ENCODE data around the gene NRL.

The NRL gene

DNA sequence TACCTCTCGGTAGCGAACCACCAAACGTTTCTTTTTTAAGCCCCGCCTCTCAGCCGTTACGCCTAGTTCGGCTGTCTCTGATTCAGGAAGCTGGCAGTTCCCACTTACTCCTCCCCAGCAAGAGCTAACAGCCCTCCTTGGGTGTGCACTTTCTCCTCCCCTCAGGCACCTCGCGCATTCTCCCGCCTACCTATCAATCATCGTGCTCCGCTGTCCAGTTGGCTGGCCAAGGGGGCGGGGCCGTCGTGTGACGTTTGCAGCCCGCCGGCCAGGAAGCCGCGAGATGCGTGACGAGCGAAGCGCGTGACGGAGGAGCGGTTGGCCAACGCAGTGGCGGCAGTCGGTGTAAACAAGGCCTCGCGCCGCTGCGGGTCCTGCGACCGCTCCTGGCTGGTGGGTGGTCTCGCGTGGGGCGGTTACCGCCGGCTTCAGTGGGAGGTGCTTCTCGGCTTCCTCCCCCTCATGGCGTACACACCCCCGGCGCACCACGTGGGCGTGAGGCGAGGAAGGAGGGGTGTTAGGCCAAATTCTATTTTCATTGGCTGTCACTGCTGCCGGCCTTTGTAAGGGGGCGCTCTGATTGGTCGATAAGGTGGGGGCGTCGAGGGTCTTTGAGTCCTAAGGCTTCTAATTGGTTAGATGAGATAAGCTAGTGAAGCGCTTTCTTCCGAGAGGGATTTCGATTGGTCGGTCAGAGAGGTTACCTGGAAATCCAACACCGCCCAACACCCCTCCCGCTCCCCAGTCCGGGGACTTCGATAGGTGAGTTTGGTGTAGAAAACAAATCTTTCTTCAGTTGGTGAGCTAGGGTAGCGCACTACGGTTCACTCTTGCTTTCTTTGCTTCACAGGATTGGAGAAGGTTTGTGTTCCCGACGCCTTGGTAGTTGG, at the start of gene NRL, which contains the start of gene DCAF11:
Gene NRL (minus strand): TSS at position 418 of the 890 bp plus-strand sequence. CDS start 32,101 bp downstream, outside the sequence.
Gene DCAF11 (plus strand): TSS at position 246 of the 890 bp plus-strand sequence. CDS start 818 bp downstream, outside the sequence.
- peak; percentile 97 to 98 for DNase-seq (ENCODE audit: low read depth in 2 of 2, low spot score in 1 of 2)

DNA sequence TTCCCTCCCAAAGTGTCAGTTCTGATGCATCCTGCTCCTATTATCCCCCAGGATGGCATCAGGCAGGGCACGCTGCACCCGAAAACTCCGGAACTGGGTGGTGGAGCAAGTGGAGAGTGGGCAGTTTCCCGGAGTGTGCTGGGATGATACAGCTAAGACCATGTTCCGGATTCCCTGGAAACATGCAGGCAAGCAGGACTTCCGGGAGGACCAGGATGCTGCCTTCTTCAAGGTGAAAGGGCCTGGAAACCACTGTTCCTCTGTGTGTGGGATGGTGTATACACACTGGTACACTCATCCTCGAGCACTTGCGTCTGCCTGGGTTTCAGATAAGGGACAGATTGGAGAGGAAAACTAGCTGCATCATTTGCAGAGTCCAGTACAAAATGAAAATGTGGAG, 47.3 kb upstream of the NRL start:
- DNase-seq (ENCODE audit: low read depth in 2 of 2, low spot score in 1 of 2) = no peak

DNA sequence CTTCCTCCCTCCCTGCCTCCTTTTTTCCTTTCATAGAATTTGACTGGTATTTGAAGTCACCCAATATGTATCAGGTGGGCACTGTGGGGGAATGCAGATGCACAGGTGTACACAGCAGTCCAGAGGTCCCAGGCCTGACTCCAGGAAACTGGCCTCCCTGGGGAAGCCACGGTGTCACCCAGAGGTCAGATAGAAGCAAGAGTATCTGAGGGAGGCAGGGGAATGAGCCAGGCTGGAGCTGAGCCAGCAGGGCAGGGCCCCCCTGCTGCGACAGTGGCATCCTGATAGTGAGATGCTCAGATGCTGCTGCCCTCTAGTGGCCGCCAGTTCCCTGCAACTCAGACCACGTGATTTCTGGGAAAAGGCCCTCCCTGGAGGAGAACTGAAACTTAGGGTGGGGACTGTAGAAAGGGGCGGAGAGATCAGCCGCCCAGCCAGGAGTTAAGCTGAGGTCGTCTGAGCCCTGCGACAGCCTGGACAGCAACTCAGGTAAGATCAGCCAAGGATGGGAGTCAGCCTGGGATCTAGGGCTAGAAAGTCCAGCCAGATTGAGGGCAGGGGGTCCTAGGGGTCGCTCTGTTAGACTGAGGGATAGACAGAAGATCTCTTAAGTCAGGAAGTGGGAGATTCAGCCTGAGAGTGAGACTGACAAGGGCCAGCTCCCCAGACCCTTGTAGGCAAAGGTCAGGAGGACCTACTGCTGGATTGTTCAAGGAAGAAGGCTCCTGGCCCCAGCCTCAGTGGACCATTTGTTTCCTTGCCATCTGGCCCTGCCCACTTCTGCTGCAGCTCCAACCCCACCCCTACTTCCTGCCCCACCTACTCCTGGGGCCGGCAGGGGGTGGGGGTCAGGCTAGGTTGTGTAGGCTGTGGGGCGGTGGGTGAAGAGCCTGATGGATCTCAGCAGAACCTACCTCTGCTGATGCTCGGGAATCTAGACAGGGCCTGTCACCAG, 46.4 kb upstream of the NRL start, which contains the start of gene IRF9:
Gene IRF9 (plus strand): TSS at position 416 of the 955 bp plus-strand sequence. CDS start 880 bp downstream, outside the sequence.
- peak; percentile 89 to 100 for DNase-seq (ENCODE audit: low read depth in 2 of 2, low spot score in 1 of 2)

DNA sequence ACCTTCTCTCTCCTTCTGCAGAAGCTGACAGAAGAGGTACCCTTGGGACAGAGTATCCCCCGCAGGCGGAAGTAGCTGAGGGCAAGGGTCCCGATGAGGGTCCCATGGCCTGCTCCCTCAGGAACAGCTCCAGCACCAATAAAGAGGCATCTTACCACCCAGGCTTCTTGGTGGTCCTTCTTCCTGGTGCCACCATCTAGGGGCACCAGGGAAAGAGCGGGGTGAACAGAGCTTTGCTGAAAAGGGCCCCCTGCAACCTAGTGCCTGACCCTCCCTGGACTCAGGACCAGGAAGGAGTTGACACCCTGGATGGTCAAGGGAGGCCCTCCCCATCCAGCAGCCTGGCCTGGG, 45.7 kb upstream of the NRL start:
- no peak for DNase-seq (ENCODE audit: low read depth in 2 of 2, low spot score in 1 of 2)

DNA sequence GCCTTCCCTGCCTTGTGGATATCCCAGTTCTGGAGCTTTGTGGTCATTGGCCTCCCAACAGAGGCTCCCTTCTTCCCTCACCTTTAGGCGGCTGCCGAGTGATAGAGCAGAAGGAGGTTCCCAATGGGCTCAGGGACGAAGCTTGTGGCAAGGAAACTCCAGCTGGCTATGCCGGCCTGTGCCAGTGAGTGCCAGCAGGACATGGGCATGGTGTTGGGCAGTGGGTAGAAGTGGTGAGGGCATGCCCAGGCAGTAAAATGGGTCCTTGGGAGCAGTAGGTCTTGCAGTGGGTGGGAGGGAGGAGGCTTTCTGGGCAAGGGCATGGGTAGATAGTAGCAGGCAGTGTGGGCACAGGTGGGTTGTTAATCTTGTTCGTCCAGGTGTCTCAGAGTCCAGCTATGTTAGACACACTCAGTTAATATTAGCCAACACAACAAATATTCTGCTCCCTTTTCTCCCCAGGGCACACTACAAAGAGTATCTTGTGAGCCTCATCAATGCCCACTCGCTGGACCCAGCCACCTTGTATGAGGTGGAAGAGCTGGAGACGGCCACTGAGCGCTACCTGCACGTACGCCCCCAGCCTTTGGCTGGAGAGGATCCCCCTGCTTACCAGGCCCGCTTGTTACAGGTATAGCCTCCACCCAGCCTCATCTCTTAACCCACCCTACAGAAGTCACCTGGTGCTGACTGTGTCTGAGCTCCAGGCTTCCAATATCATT, 45.2 kb upstream of the NRL start:
- DNase-seq (ENCODE audit: low read depth in 2 of 2, low spot score in 1 of 2) = no peak

DNA sequence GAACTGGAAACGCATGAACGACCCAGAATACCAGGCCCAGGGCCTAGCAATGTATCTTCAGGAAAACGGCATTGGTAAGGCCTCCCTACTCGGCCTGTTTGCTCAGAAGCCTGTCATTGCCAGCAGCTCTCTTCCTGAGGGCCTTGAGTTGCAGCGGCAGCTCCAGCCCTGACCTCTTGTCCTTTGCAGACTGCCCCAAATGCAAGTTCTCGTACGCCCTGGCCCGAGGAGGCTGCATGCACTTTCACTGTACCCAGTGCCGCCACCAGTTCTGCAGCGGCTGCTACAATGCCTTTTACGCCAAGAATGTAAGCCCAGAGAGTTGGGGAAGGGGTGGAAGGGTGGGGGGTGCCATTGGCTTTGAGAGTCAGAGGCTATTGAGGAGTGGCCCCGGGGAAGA, 42.6 kb upstream of the NRL start:
- no peak for DNase-seq (ENCODE audit: low read depth in 2 of 2, low spot score in 1 of 2)

DNA sequence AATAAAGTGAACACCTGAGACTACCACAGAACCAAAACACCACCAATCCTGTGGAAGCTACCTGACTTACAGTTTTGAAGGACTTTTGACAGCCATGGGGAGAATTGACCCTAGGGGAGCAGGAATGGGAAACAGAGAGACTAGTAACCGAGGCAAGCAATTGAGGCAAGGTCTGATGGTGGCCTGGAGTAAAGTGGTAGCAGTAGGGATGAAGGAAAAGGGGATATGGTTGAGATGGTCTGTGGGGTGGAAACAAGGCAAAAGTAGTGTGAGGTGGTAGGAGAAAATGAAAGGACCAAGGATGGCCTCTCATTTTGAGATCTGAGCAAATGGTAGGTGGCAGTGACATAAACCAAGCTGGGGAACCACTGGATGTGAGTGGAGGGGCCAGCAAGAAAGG, 42.1 kb upstream of the NRL start:
- DNase-seq (ENCODE audit: low read depth in 2 of 2, low spot score in 1 of 2) = no peak

DNA sequence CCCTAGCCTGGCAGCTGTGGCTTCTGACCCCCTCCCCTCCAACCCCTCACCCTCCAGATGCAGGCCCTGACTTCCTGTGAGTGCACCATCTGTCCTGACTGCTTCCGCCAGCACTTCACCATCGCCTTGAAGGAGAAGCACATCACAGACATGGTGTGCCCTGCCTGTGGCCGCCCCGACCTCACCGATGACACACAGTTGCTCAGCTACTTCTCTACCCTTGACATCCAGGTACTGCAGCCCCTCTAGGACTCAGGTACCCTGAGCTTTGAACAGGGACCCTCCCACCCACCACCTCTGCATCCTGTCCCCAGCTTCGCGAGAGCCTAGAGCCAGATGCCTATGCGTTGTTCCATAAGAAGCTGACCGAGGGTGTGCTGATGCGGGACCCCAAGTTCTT, 40.4 kb upstream of the NRL start:
- DNase-seq (ENCODE audit: low read depth in 2 of 2, low spot score in 1 of 2) = no peak

DNA sequence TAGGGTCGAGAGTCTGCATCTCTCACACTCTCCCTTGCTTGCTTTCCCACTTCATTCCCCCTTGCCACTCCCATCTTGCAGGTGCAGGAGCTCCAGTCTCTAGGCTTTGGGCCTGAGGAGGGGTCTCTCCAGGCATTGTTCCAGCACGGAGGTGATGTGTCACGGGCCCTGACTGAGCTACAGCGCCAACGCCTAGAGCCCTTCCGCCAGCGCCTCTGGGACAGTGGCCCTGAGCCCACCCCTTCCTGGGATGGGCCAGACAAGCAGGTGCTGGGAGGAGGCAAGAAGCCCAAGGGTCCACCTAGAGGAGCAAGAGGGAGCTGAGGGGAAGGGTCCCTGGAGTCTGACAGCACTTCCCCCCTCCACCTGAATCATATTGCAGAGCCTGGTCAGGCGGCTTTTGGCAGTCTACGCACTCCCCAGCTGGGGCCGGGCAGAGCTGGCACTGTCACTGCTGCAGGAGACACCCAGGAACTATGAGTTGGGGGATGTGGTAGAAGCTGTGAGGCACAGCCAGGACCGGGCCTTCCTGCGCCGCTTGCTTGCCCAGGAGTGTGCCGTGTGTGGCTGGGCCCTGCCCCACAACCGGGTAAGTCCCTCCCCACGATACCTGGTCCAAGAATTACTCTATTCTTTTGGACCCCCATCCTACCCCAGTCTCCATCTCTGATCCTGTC, 36.8 kb upstream of the NRL start:
- DNase-seq (ENCODE audit: low read depth in 2 of 2, low spot score in 1 of 2) = no peak

DNA sequence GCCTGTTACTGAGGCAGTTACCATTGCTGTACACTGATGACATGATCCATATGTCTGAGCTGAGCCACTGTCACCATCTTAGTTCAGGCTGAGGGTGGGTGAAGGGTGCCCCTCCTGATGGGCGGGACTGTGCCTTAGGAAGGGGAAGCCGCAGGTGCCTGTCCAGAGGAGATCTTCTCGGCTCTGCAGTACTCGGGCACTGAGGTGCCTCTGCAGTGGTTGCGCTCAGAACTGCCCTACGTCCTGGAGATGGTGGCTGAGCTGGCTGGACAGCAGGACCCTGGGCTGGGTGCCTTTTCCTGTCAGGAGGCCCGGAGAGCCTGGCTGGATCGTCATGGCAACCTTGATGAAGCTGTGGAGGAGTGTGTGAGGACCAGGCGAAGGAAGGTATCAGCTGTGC, 36.2 kb upstream of the NRL start:
- DNase-seq (ENCODE audit: low read depth in 2 of 2, low spot score in 1 of 2) = no peak

DNA sequence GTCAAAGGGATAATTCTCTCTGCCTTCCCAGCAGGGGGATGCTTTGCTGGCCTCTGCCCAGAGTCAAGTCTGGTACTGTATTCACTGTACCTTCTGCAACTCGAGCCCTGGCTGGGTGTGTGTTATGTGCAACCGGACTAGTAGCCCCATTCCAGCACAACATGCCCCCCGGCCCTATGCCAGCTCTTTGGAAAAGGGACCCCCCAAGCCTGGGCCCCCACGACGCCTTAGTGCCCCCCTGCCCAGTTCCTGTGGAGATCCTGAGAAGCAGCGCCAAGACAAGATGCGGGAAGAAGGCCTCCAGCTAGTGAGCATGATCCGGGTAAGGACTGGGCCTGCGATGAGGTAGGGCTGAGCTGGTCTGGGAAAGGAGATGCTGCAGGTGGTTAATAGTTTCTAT, 35.8 kb upstream of the NRL start:
- DNase-seq (ENCODE audit: low read depth in 2 of 2, low spot score in 1 of 2) = no peak

DNA sequence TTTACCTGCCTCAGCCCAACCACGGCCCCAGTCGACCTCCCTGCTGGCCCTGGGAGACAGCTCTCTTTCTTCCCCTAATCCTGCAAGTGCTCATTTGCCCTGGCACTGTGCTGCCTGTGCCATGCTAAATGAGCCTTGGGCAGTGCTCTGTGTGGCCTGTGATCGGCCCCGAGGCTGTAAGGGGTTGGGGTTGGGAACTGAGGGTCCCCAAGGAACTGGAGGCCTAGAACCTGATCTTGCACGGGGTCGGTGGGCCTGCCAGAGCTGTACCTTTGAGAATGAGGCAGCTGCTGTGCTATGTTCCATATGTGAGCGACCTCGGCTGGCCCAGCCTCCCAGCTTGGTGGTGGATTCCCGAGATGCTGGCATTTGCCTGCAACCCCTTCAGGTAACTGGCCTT, 35.3 kb upstream of the NRL start:
- DNase-seq (ENCODE audit: low read depth in 2 of 2, low spot score in 1 of 2) = no peak

DNA sequence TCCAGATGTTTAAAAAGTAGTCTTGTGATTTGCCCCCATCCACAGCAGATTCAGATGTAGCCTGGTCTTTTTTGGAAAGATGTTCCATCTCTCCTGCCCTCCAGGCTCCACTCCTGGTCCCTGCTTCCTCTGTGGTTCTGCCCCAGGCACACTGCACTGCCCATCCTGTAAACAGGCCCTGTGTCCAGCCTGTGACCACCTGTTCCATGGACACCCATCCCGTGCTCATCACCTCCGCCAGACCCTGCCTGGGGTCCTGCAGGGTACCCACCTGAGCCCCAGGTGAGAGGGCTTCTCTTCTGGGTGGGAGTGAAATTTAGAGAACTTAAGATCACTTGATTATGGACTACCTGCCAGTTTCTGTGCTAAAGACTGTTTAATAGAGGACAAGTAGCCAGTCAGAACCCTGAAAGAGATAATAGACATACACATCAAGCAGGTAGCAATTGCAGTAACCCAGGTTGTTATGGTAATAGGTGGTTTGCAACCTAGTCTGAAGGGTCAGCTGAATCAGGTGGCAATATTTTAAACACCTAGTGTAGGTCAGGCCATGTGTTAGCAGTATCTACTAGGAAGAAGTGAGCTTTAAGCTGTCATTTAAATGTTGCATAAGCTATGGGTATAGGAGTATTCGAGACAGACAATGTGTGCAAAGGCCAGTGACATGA, 34.7 kb upstream of the NRL start:
- no peak for DNase-seq (ENCODE audit: low read depth in 2 of 2, low spot score in 1 of 2)

DNA sequence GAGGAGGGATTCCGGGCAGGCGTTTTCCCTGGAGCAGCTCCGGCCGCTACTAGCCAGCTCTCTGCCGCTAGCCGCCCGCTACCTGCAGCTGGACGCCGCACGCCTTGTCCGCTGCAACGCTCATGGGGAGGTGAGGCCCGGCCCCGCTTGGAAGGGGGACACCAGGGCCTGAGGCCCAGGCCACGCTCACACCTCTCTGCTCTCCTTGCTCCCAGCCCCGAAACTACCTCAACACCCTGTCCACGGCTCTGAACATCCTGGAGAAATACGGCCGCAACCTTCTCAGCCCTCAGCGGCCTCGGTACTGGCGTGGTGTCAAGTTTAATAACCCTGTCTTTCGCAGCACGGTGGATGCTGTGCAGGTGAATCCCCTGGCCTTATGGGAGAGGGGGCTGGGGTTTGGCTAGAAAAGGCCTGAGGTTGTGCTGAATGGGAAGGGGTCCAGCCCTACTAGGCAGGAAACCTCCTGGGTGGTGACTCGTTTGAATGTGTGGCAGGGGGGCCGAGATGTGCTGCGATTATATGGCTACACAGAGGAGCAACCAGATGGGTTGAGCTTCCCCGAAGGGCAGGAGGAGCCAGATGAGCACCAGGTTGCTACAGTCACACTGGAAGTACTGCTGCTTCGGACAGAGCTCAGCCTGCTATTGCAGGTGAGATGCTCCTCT, 33.1 kb upstream of the NRL start:
- DNase-seq (ENCODE audit: low read depth in 2 of 2, low spot score in 1 of 2) = no peak

DNA sequence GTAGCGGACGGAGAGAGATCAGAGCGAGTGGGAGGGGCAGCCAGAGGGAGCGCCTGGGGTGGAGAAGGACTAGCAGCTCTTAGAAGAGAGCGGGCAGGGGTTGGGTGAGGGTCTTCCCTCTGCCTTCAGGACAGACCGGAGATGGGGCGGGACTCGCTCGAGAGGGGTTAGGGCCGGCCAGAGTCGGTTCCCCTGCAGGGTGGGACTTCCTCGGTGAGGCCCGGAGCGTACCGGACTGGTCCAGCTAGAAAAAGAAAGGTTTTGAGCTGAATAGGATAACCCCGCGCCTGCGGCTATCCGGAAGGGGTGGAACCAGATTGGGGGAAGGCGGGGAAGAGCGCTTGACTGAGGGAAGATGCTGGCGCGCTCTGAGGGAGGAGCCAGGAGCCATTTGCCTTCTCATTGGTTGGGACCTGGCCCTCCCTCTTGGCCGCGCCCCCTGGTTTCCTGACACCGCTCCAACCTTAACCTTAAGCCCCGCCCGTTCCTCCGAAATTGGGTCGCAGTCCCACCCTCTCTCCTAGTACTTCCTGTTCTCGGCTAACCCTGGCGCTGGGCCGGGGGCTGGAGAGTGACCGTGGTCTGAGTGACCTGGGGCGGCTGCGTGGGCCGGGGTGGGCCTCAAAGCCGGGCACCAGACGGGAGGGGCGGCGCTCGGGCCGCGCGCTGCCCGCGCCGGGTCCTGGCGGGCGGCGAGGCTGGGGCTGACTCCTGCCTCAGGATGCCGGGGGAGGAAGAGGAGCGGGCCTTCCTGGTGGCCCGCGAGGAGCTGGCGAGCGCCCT, 32.4 kb upstream of the NRL start, which contains the start of gene RNF31:
Gene RNF31 (plus strand): TSS at position 521 of the 783 bp plus-strand sequence. CDS start 201 bp downstream, at position 722.
- peak; percentile 93 to 95 for DNase-seq (ENCODE audit: low read depth in 2 of 2, low spot score in 1 of 2)

DNA sequence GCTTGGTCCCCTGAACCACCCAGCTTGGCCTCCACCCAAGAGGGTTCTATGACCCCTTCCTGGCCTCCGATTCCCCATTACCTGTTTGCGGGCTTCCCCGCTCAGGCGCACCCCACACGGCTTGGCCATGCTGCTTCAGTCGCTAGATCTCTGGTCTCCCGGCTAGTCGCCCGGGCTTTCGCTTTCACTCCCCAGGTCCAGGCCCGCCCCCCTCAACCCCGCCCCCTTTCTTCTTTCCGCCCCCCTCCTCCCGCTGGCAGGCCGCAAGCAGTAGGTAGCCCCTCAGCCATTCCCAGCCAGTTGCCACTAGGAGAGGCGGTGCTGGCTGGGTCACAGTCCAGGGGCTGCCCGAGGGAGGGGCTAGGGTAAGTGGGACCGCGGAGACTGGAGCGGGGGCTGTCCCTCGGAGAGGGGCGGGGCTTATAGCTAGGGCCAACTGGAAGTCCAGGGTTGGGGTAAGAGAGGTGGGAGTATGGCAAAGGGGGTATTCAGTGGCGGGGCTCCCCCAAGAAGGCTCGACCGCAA, 31.8 kb upstream of the NRL start, which contains the start of gene PSME2:
Gene PSME2 (minus strand): TSS at position 158 of the 525 bp plus-strand sequence. CDS start 29 bp downstream, at position 129.
- DNase-seq (ENCODE audit: low read depth in 2 of 2, low spot score in 1 of 2) = peak; percentile 56 to 74

DNA sequence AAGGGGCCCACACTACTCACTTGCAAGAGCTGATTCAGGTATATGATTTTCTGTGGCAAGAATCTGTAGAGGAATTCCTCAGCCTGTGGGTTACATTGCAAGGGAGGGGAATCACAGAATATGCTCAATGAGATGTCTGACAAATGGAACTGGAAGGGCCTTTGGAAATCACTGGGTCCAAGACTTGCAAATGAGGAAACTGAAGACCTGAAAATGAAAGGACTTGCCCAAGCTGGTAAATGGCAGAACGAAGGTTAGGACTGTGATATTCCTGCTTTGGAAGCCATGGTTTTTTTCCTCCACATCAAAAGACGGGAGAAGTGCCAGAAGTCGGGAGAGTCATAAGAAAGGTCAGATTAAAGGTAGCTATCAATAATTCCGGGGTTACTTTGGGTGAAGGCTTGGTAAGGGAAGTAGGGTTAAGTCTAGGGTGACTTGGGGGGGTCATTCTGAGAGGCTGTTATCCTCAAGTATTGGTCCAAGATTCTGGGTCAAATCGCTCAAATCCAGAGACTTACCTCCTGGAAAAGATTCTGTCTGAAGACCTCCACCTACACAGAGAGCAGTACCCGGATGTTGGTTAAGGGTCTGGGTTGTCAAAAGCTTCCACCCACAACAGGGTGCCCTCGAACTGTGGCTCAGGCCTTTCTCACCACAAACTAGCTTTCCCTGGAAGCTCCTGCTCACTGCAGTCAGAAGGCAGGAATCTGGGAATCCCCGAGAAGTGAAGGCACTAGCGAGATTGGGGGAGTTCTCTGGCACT, 31.1 kb upstream of the NRL start:
- DNase-seq (ENCODE audit: low read depth in 2 of 2, low spot score in 1 of 2) = no peak
